ENCODE results near the gene SSPN.

The SSPN gene

DNA sequence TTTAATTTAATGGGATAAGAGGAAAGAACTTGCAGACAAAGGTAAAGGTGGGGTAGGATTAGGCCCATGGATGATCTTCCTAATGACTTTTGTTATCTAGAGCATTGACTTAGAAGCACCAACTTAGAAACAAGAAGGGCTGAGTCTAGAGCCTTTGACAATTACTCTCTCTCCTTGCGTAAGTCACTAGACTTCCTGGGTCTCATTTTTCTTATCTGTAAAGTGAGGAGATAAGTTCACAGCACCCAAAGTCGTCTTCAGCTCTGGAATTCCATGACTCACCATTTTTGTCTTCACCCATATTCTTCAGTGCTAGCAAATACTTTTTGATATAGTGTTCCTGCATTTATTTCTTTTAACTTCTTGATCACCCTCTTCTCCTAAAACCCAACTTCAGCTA lies 75.7 kb downstream of the SSPN start:
- no peak overlapping the region for H4K8ac ChIP-seq (ENCODE audit: low read depth, low read length)
- no peak overlapping the region for H3K4ac ChIP-seq (ENCODE audit: low read depth, low read length)
- peaks cover 13% of the 10 kb centered on the region for H3K4me1 ChIP-seq (ENCODE audit: control insufficient read depth, low read depth, low read length)
- DNase-seq, result peak; percentile 80
- H3K56ac ChIP-seq (ENCODE audit: low read length), result peak overlapping the region; percentile 44
- H3K27ac ChIP-seq (ENCODE audit: low read depth, low read length), result no peak overlapping the region
- H2BK15ac ChIP-seq (replicated peaks; ENCODE audit: low read depth), result no peak overlapping the region
- no peak overlapping the region for H4K5ac ChIP-seq (ENCODE audit: low read length)
- H2BK120ac ChIP-seq (ENCODE audit: low read depth, low read length), result no peak overlapping the region
- no peaks in the 10 kb centered on the region for H3K79me2 ChIP-seq (ENCODE audit: control insufficient read depth, insufficient read depth, low read length)
- H2BK5ac ChIP-seq (ENCODE audit: low read length), result no peak overlapping the region
- H3K18ac ChIP-seq (ENCODE audit: low read length), result no peak overlapping the region
- no peak overlapping the region for H2AK5ac ChIP-seq (ENCODE audit: low read length)
- WGBS (ENCODE audit: extremely low coverage, insufficient coverage, low lambda C conversion rate), result no CpG with 5 or more reads among the region's 2 CpGs
- no peaks in the 10 kb centered on the region for H3K27me3 ChIP-seq (ENCODE audit: insufficient read depth, low read length, poor library complexity)
- H3K79me1 ChIP-seq (ENCODE audit: low read length), result no peaks in the 10 kb centered on the region
- no peak overlapping the region for H3K23ac ChIP-seq (ENCODE audit: low read length)
- no peak overlapping the region for H3K4me3 ChIP-seq (ENCODE audit: low read length)
- no peak overlapping the region for H3K4me2 ChIP-seq (ENCODE audit: low read length)
- H3K36me3 ChIP-seq (ENCODE audit: control insufficient read depth, insufficient read depth, low read length), result no peaks in the 10 kb centered on the region
- no peak overlapping the region for H3K9ac ChIP-seq (ENCODE audit: low read length)

DNA sequence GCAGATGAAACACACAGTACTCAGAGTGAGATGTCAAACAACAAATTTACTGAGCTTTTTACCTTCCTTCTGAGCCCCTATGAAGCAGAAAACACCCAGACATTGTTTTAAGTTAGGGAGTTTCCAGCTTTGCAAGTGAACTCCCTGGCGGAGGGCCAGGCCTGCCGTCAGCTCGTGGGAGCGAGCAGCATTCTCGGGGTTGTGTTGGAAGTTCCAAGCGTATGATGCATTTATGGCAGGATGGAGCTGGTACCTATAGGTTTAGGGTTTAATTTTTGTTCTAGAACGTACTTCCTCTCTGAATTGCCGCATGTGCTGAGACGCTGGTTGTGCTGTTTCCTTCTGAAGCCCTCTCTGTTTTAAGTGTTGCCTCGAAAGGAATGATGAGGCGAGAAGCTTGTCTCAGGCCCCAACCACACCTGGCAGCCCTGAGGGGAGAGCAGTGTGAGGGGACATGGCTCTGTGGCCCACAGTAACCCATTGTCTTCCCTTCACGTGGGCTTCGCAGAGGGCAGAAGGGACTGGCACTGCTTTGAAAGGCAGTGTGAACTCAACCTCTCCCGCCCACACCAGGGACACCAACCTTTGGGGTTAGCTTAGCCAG lies 76.6 kb downstream of the SSPN start:
- H3K79me2 ChIP-seq (ENCODE audit: control insufficient read depth, insufficient read depth, low read length), result no peaks in the 10 kb centered on the region
- no peaks in the 10 kb centered on the region for H3K79me1 ChIP-seq (ENCODE audit: low read length)

DNA sequence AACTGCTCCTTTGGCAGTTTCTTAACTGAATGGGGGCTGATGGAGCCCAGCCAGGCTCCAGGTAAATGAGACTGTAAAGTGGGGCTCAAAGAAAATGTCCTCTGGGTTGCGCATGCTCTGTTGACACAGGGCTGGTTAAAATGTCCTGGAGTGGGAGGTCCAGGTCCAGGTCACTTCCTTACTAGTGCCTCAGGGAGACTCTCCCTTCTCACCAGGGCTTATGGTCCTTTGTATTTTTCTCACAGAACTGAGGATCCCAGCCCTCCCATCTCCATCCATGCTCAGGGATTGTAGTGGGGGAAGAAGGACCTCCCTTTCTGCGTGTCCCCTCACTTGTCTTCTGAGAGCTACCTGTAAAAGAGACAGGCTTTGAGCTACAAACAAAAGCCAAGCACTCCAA lies 77.5 kb downstream of the SSPN start:
- no peak overlapping the region for H3K18ac ChIP-seq (ENCODE audit: low read length)
- H3K4me2 ChIP-seq (ENCODE audit: low read length), result no peak overlapping the region
- no peak overlapping the region for H4K8ac ChIP-seq (ENCODE audit: low read depth, low read length)
- no CpG with 5 or more reads among the region's 2 CpGs for WGBS (ENCODE audit: extremely low coverage, insufficient coverage, low lambda C conversion rate)
- no peak overlapping the region for H2BK120ac ChIP-seq (ENCODE audit: low read depth, low read length)
- no peaks in the 10 kb centered on the region for H3K79me1 ChIP-seq (ENCODE audit: low read length)
- peaks cover 13% of the 10 kb centered on the region for H3K4me1 ChIP-seq (ENCODE audit: control insufficient read depth, low read depth, low read length)
- no peak overlapping the region for H2BK15ac ChIP-seq (replicated peaks; ENCODE audit: low read depth)
- no peak for DNase-seq
- peak overlapping the region; percentile 33 for H2AK5ac ChIP-seq (ENCODE audit: low read length)
- H3K27ac ChIP-seq (ENCODE audit: low read depth, low read length), result no peak overlapping the region
- no peak overlapping the region for H3K4ac ChIP-seq (ENCODE audit: low read depth, low read length)
- no peaks in the 10 kb centered on the region for H3K36me3 ChIP-seq (ENCODE audit: control insufficient read depth, insufficient read depth, low read length)
- H2BK5ac ChIP-seq (ENCODE audit: low read length), result no peak overlapping the region
- H3K9ac ChIP-seq (ENCODE audit: low read length), result no peak overlapping the region
- H3K27me3 ChIP-seq (ENCODE audit: insufficient read depth, low read length, poor library complexity), result no peaks in the 10 kb centered on the region
- H3K4me3 ChIP-seq (ENCODE audit: low read length), result no peak overlapping the region
- no peak overlapping the region for H3K56ac ChIP-seq (ENCODE audit: low read length)
- H4K5ac ChIP-seq (ENCODE audit: low read length), result no peak overlapping the region
- no peaks in the 10 kb centered on the region for H3K79me2 ChIP-seq (ENCODE audit: control insufficient read depth, insufficient read depth, low read length)
- H3K23ac ChIP-seq (ENCODE audit: low read length), result no peak overlapping the region

More for the DNA sequence above, 76.6 kb downstream of the SSPN start:
- Histone ChIP-seq H3K27me3 (ENCODE audit: insufficient read depth, low read length, poor library complexity) (no peaks in the 10 kb centered on the region), H3K18ac (ENCODE audit: low read length) (peak overlapping the region; percentile 92), H2BK15ac (replicated peaks; ENCODE audit: low read depth) (no peak overlapping the region), H3K36me3 (ENCODE audit: control insufficient read depth, insufficient read depth, low read length) (no peaks in the 10 kb centered on the region), H2AK5ac (ENCODE audit: low read length) (peak overlapping the region; percentile 39), H4K5ac (ENCODE audit: low read length) (no peak overlapping the region), H3K27ac (ENCODE audit: low read depth, low read length) (no peak overlapping the region), H4K8ac (ENCODE audit: low read depth, low read length) (no peak overlapping the region), H3K23ac (ENCODE audit: low read length) (no peak overlapping the region), H3K56ac (ENCODE audit: low read length) (peak overlapping the region; percentile 45), H3K4me3 (ENCODE audit: low read length) (no peak overlapping the region), H3K9ac (ENCODE audit: low read length) (no peak overlapping the region), H2BK5ac (ENCODE audit: low read length) (peak overlapping the region; percentile 74), H3K4me1 (ENCODE audit: control insufficient read depth, low read depth, low read length) (peaks cover 13% of the 10 kb centered on the region), H3K4me2 (ENCODE audit: low read length) (no peak overlapping the region), H2BK120ac (ENCODE audit: low read depth, low read length) (no peak overlapping the region), H3K4ac (ENCODE audit: low read depth, low read length) (no peak overlapping the region)
- WGBS (ENCODE audit: extremely low coverage, insufficient coverage, low lambda C conversion rate), result no CpG with 5 or more reads among the region's 14 CpGs
- DNase-seq, result no peak

DNA sequence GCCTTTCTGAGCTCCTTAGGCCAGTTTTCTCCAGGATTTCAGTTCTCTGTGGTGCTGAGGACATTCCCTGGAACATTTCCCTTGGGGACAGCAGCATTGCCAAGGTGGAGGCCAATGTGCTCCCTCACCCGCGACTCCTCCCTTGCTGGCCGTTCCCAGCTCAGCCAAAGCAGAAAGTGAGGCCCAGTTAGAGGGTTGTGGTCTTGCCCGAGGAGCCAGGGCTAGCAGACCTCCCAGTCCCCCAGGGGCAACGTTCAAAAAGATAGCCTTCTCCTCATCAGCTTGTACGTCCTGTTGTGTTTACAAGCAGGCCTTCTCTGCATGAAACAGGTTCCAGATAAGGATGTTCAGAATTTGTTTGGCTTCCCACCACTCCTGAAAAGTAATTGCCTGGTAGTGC lies 78.4 kb downstream of the SSPN start:
- Histone ChIP-seq H3K4ac (ENCODE audit: low read depth, low read length) (no peak overlapping the region), H3K36me3 (ENCODE audit: control insufficient read depth, insufficient read depth, low read length) (no peaks in the 10 kb centered on the region), H3K4me1 (ENCODE audit: control insufficient read depth, low read depth, low read length) (peaks cover 13% of the 10 kb centered on the region), H3K4me3 (ENCODE audit: low read length) (no peak overlapping the region), H3K56ac (ENCODE audit: low read length) (peak overlapping the region; percentile 69), H4K5ac (ENCODE audit: low read length) (no peak overlapping the region), H3K23ac (ENCODE audit: low read length) (no peak overlapping the region), H3K27me3 (ENCODE audit: insufficient read depth, low read length, poor library complexity) (no peaks in the 10 kb centered on the region), H4K8ac (ENCODE audit: low read depth, low read length) (no peak overlapping the region), H3K27ac (ENCODE audit: low read depth, low read length) (peak overlapping the region; percentile 51), H2BK5ac (ENCODE audit: low read length) (peak overlapping the region; percentile 69), H2BK15ac (replicated peaks; ENCODE audit: low read depth) (no peak overlapping the region), H2BK120ac (ENCODE audit: low read depth, low read length) (no peak overlapping the region), H2AK5ac (ENCODE audit: low read length) (no peak overlapping the region), H3K79me1 (ENCODE audit: low read length) (no peaks in the 10 kb centered on the region), H3K18ac (ENCODE audit: low read length) (peak overlapping the region; percentile 5), H3K79me2 (ENCODE audit: control insufficient read depth, insufficient read depth, low read length) (no peaks in the 10 kb centered on the region), H3K9ac (ENCODE audit: low read length) (no peak overlapping the region), H3K4me2 (ENCODE audit: low read length) (no peak overlapping the region)
- WGBS (ENCODE audit: extremely low coverage, insufficient coverage, low lambda C conversion rate), result no CpG with 5 or more reads among the region's 6 CpGs
- peak; percentile 82 for DNase-seq

GRCh38 chr12:26274441-26275312 lies 79.3 kb downstream of the SSPN start:
- no peaks in the 10 kb centered on the region for H3K79me1 ChIP-seq (ENCODE audit: low read length)
- no peak overlapping the region for H2BK120ac ChIP-seq (ENCODE audit: low read depth, low read length)
- peaks cover 13% of the 10 kb centered on the region for H3K4me1 ChIP-seq (ENCODE audit: control insufficient read depth, low read depth, low read length)
- no peak overlapping the region for H4K8ac ChIP-seq (ENCODE audit: low read depth, low read length)
- peak overlapping the region; percentile 13 for H2BK5ac ChIP-seq (ENCODE audit: low read length)
- H3K56ac ChIP-seq (ENCODE audit: low read length), result peak overlapping the region; percentile 26
- DNase-seq, result peak; percentile 96
- no peak overlapping the region for H3K4me2 ChIP-seq (ENCODE audit: low read length)
- H3K27ac ChIP-seq (ENCODE audit: low read depth, low read length), result peak overlapping the region; percentile 53
- no peak overlapping the region for H2BK15ac ChIP-seq (replicated peaks; ENCODE audit: low read depth)
- no peak overlapping the region for H4K5ac ChIP-seq (ENCODE audit: low read length)
- no CpG with 5 or more reads among the region's 13 CpGs for WGBS (ENCODE audit: extremely low coverage, insufficient coverage, low lambda C conversion rate)
- H3K18ac ChIP-seq (ENCODE audit: low read length), result peak overlapping the region; percentile 94
- no peak overlapping the region for H3K23ac ChIP-seq (ENCODE audit: low read length)
- H3K79me2 ChIP-seq (ENCODE audit: control insufficient read depth, insufficient read depth, low read length), result no peaks in the 10 kb centered on the region
- peak overlapping the region; percentile 23 for H3K4ac ChIP-seq (ENCODE audit: low read depth, low read length)
- no peaks in the 10 kb centered on the region for H3K36me3 ChIP-seq (ENCODE audit: control insufficient read depth, insufficient read depth, low read length)
- no peaks in the 10 kb centered on the region for H3K27me3 ChIP-seq (ENCODE audit: insufficient read depth, low read length, poor library complexity)
- H3K4me3 ChIP-seq (ENCODE audit: low read length), result no peak overlapping the region
- no peak overlapping the region for H3K9ac ChIP-seq (ENCODE audit: low read length)
- no peak overlapping the region for H2AK5ac ChIP-seq (ENCODE audit: low read length)

All from mesendoderm (in vitro differentiated cells).